DND-41 (cell line): Measurements from ENCODE around the gene KIAA1671.

Experiments
- EZH2 ChIP-seq: IDR thresholded peaks from 3 replicates; pipeline ENCODE4 v1.6.1; 2012; ENCODE audit warnings: borderline replicate concordance, low read depth, mild to moderate bottlenecking, moderate library complexity, low read length, inconsistent platforms; ENCODE audit not compliant: severe bottlenecking
- TF ChIP-seq, protein P1 (sequence below): IDR thresholded peaks from 2 replicates; pipeline ENCODE4 v1.5.1; 2012; ENCODE audit warnings: borderline replicate concordance, low read length, moderate library complexity, mild to moderate bottlenecking; ENCODE audit not compliant: poor library complexity, severe bottlenecking; ENCODE audit errors: extremely low read depth

DNA sequence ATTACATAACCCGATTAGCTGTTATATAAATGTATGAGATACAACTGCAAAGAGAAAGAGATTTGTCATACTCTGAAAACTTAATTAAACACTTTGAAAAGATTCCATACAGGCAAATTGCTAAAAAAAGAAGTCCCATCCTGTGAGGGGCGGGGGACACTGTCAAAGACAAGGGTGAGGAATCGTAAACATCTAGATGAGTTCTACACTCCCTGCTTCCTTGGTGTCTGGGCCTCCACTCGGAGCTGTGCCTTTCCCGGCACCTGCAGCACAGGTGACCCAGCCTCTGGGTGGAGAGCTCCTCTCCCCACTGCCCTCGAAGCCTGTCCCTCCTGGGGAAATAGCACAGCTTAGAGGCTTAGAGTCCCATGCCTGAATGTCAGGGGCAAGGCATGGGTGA is 177.9 kb downstream of the KIAA1671 start:
- no peak for TF ChIP-seq EZH2
- TF ChIP-seq, protein P1, sequence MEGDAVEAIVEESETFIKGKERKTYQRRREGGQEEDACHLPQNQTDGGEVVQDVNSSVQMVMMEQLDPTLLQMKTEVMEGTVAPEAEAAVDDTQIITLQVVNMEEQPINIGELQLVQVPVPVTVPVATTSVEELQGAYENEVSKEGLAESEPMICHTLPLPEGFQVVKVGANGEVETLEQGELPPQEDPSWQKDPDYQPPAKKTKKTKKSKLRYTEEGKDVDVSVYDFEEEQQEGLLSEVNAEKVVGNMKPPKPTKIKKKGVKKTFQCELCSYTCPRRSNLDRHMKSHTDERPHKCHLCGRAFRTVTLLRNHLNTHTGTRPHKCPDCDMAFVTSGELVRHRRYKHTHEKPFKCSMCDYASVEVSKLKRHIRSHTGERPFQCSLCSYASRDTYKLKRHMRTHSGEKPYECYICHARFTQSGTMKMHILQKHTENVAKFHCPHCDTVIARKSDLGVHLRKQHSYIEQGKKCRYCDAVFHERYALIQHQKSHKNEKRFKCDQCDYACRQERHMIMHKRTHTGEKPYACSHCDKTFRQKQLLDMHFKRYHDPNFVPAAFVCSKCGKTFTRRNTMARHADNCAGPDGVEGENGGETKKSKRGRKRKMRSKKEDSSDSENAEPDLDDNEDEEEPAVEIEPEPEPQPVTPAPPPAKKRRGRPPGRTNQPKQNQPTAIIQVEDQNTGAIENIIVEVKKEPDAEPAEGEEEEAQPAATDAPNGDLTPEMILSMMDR, result no peak
